GM21529 (cell line): Measurements from ENCODE around the gene HYLS1.
A peak's percentile ranks its signal among the peaks of the same experiment; 100 is the strongest.

Experiments
- ATAC-seq: cut with Tn5 transposase; IDR thresholded peaks from one replicate; pipeline ENCODE4 v1.9.1; 2021; ENCODE audit not compliant: unreplicated experiment

HYLS1 gene

DNA sequence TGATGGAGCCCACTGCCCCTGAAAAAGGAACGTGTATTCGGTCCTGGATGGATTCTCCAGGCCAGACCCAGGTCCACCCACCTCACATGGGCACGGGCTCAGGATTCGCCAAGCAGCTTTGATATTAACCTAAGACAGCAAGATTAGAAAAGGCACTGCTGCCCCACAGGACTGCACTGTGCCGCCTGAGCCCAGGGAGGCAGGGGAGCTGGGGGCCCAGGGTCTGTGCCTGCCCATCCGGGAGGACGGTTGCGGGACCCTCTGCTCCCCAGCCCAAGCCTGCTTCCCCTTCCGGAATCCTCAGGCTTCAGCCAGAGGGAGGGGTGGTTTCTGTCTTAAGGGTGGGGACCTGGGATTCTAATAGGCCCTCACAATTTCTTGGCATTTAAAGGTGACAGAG, 44.8 kb downstream of the HYLS1 start:
- no peak for ATAC-seq

DNA sequence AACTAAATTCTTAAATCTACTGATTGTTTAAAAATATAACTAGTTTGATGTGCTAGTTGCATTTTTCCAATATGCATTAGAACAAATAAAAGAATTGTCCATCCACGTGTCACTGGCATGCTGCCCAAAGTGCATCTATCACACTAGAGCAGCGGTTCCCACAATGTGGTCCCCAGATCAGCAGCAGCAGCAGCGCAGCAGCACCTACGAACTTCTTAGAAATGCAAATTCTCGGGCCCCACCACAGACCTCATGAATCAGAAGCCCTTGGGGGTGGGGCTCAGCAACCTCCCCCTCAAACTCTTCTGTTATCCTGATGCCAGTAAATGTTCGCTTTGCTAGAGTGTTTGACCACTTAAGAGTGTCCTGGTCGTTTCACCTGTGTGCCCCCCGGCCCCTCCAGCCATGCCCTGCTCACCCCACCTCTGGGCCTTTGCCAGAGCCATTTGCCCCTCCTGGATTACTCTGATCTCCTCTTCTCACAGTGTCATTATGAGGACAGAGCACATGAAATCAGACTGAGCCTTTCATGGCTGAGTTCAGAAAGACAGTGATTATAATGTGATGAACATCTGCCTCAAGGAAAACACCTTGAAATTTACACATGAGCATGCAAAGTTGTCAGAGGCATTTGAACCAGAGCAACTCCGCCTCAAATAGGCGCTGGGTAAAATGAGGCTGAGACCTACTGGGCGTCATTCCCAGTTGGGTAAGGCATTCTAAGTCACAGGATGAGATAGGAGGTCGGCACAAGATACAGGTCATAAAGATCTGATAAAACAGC, 45.8 kb downstream of the HYLS1 start:
- ATAC-seq: no peak

DNA sequence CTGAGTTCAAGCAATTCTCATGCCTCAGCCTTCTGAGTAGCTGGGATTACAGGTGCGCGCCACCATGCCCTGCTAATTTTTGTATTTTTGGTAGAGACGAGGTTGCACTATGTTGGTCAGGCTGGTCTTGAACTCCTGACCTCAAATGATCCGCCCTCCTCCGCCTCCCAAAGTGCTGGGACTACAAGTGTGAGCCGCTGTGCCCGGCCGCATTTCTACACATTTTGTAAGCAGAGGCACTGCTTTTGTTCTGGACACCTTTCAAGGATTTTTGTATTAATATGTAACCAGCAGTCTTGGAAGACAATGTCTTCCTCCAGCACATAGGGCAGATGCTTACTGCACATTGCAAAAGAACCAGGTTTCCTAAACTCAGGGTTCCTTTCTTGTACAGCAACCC, 47.0 kb downstream of the HYLS1 start:
- no peak for ATAC-seq

DNA sequence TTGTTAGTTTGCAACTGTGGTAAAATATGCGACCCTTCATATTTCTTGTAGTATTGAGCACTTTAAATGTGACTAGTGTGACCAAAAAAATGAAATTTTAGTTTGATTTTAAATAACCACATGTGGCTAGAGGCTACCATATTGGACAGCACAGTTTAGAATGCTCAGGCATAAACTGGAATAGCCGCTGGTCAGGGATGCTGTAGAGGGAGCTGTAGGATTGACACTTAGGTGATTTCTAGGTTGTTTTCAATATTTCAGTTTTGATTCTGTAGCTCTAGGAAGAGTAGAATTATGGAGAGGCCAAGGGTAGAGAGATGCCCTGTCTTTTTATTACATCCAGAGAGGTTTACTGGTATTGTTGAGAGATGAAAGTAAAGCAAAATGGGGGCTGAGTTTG, 47.6 kb downstream of the HYLS1 start:
- no peak for ATAC-seq

DNA sequence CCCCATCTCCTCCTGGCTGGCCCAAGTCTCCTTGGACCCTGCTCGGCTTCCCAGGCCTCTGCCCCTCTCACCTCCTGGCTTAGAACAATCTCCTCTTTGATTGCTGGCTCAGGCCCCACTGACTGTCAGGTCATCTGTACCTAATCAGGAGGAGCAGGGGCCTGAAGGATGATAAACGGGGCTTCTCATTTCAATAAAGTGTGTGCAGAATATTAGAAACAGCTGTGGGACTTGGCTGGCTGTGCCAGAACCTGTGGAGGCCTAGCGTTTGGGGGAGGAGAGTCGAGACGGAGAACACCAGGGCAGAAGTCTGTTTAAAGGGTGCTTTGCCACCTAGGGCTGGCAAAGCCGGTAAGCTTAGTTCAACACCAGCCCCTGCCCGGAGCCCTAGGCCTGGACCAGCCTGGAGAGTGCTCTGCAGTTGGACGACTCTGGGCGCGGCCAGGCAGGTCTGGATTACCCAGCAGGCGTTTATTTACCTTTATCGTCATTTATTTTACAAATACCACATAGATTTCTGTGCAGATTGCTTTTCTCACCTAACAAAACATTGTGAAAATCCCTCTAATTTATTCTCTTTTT, 48.2 kb downstream of the HYLS1 start:
- no peak for ATAC-seq

DNA sequence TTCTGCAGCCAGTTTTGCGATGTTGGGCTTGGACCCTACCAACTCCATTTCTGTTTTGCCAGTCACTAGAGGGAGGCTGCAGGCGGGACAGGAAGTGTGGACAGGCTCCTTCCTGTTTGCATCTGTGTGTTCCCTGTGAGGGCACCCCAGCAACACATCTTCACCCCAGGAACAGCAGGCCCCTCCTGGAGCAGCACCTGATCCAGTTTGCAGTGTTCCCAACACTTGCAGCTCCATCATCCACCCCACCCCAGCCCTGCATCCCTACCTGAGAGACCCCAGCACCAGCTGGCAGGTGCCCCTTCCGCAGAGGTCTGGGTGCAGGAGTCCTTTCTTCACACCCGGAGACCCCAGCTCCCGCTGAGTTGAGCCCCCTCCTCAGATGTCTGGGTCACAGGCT, 51.0 kb downstream of the HYLS1 start:
- ATAC-seq: no peak

DNA sequence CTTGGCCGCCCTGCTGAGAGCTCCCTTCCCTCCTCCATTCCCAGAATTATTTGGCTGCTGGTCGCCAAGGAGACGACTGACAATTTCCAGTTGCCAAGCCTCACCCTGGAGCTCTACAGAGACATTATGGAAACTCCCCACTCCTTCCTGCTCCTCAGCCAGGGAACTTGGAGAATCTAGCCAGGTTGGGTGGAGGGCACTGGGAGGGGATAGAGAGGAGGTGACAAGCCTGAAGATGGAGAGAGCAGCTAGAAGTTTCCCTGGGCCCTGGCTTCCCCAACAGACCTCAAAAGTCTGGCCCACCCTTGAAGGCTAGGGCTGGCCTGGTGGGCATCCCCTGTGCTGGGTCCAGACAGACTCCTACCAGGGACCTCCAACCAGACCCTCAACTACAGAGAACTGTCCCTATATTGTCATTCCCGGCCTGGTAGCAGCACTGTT, 51.6 kb downstream of the HYLS1 start:
- no peak for ATAC-seq

DNA sequence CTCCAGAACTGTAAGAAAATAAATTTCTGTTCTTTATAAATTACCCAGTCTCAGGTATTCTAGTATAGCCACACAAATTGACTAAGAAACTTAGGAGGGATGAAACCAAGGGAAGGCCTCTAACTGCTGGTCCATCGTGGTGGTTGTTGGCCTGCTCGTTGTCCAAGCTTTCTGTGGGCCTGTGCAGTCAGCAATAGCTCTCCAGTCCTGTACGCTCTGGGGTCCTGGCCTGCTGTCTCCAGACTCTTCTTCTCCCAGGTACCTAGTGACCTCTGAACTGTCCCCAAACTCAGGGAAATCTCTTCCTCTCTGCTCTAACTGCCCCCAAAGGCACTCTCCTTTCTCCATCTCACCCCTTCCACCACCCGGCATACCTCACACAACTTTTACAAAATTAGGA, 52.7 kb downstream of the HYLS1 start:
- ATAC-seq: no peak

DNA sequence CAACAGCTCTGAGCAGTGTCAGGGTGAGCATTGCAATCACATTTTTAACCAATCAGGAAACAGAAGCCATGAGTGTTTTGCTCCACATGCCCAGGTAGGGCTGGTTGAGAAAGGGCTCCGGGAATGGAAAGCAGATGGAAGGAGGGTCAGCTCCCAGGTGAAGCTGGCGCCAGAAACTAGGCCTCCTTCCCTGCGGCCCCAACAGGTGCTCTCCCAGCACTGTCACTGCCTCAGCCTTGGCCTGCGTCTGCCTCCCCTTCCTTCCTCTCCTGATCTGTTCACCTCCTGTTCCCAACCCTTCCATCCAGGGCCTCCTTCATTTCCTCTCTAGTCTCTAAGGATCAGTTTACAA, 53.8 kb downstream of the HYLS1 start:
- ATAC-seq: no peak

DNA sequence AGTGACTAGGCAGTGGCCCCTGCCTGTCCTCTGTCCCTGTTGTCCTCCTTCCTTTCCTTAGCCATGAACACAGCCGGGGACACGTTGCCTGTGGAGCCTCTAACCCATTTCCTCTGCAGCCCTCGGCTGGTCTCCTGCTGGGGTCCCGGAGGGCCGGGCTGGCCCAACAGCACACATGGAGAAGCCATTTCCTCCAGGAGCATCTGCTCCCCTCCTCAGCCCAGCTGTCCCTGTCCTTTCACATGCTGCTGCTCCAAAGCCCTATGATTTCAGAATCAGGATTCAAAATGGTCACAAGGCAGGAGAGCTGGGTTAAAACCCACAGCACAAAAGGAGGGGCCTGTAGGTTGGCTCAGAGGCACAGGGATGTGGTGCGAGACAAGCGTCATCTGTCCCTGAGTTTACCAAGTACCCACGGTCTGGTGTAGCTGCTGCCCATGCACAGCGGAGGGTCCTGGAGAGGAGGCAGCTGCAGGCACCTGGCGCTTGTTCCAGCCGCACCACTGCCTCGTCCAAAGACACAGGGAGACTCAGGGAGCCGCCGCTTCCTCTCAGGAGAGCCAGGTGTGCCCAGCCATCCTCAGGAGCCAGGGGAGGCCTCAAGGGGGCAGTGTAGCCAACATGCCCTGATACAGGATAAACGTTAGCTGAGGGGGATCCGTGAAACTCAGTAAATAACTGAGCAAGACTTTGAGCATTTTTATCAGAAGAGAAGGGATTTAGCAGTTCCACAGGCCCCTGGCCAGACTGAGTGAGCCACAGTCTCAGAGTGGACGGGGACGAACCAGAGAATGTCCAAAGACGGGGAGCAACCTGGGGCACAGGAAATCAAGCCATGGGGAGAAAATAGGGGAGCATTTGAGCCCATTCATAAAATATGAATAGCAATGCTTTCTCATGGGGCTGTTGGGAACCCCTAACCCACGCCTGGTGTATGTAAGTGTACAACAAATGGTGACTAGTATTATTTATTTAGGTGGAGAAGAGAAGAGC, 54.4 kb downstream of the HYLS1 start:
- ATAC-seq: peak; percentile 71

DNA sequence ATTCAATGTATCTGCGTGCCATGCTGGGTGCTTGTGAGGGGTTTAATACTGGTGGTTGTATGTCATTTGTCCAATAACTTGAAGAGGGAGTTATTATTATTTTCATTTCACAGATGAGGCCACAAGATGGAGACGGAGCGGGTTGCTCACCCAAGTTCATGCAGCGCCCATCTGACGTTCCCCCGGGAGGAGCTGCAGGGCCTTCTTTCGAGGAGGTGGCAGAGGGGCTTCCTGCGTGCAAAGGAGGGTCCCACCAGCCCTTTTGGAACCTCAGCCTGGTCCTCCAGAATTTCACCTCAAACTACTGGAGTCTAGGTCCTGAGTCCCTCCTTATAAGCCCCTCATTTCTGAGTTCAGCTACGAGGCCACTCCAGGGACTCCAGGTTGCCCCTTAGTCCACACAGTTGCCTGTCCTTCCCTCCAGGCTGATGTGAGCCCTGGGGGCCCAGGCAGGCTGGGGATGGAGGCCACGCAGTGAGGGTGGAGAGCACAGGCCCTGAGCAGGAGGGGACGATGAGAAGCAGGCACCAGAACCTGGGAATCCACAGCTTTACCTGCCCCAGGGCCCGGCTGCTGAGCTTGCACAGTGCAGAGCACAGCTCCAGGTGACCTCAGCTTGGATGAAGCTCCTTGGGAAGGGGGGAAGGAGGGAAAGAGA, 55.4 kb downstream of the HYLS1 start:
- no peak for ATAC-seq

DNA sequence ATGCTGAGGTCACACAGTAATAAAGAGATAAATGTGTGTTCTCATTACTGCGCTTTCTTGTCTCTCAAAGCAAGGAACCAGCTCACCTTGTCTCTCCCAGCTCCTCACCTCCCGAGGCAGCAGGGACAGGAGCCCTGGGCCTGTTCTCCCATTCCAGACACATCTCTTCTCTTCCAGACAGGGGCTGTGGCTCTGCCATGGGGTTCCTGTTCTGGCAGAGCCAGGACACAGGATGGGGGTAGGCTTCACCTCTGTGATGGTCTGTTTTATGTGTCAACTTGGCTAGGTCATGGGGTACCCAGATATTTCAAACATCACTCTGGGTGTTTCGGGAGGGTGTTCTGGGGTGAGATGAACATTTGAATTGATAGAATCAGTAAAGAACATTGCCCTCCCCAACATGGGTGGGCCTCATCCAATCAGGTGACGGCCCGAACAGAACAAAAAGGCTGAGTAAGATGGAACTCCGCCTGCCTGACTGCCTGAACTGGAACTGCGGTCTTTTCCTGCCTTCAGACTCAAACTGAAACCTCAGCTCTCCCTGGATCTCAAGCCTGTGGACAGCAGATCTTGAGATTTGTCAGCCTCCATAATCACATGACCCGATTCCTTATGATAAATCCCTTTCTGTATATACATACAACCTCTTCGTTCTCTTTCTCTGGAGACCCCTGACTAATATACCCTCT, 56.3 kb downstream of the HYLS1 start:
- no peak for ATAC-seq

DNA sequence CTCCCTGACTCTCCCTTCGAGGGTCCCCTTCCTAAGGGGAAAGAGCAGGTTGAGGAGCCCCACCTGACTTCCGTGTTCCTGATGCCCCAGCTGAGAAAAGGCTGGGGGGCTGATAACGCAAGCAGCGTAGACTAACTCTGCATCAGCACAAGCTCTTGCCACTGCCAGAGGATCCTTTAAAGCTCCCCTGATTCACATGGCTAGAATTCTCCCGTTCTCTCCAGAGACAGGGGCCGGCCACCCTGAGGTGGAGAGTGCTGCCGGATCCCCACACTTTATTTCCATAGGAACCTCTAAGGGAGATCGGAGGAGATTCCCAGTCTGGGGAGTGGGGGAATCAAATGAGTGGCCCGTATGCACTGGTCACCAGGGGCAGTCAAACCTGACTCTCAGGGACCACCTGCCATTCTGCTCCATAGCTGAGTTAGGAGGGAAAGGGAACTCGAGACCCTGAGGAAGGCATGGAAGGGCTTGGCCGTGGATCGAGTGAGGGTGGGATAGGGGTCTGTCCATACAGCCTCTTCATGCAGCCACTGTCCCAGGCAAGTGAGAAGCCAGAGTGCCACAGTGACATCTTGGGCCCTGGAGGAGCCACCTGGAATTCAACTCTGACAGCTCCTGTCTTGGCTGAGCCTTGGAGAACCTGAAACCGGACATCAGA, 57.0 kb downstream of the HYLS1 start:
- no peak for ATAC-seq

DNA sequence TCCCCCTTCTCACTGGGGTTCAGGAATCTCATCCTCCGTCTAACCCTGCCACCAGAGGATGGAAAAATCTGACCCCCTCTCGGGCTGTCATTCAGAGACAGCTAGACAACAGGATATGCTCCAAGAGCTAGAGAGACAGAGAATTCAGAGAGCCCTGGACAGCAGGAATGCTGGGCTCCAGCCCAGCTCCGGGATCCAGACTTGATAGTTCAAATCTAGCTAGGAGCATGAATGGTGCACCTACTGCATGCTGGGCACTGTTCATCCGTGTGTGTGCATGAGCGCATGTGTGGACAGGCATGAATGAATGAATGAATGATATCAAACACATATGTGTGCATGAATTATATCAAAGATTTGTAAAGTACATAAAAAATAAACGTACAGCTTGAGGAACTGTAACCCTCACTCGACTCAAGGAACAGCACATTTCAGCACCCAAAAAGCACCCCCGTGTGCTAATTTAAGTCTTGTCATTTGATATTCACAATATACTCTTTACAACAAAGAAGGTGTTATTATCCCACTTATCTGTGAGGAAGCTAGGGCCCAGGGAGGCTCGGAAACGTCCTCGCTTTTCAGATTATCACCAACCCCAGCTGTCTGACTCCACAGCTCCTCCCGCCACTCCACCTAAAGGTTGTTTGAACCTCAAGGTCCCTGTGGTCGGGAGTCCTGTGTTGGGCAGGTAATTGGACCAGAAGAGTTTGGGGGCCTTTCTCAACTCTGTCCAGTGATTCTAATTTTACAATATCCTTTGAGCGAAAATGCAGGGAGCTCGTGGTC, 57.7 kb downstream of the HYLS1 start:
- no peak for ATAC-seq

DNA sequence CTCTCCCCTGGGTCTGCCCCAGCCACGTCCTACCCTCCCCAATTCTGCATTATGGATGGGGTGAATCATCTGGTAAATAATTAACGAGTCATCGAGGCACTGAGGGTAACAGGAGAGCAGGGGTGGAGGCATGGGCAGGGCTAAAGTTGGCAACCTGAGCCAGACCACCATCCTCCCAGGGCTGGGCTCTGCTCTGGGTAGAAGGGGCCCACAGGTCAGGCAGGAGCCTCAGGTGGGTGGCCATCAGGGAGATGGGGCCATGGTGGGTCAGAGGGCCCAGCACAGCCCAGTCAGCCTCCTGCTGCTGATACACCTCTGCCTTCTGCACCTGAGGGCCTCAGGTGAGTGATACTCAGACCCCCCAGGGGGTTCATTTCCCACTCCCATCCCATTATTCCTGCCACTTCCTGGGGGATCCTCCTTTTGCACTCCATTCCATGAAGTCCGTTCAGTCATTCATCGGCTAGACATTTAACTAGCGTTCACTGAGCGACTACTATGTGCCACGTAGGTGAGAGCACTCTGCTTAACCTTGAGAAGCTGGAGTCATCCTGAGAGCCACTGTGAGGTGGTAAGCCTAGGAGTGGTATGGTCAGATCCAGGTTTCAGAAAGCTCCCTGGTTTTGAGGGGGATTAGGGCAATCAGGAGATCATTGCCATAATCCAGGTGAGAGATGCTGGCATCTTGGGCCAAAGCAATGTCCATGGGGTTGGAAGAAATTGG, 58.5 kb downstream of the HYLS1 start, which contains the start of gene VSIG10L2:
TSS of gene VSIG10L2 (plus strand) at position 248 of the 724 bp plus-strand sequence. CDS start at position 260, 12 bp downstream.
- no peak for ATAC-seq

DNA sequence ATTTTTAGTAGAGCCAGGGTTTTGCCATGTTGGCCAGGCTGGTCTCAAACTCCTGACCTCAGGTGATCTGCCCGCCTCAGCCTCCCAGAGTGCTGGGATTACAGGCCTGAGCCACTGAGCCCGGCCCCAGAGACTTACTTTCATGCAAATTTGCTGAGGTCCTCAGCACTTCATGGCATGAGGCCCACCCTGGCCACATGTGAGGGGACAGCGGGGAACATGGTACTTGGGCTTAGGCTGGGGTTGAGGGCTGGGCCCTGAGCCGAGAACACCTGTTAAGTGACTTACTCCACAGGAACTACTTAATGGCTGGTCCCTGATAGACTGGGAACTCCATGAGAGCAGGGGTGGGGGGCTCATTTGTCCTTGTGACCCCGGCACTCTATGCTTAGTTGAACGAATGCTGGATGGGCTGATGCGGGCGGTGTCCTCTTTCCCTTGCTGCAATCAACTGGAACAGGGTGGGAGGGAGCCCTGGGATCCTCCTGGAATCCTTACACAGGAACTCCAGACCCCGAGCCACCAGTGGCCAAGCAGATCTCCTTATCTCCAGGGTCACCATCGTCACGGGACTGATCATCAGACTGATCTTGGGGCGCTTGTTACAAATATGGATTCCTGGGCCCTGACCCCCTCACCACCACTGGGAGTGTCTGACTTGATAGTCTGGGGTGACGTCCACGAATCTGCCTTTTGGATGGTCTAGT, 59.4 kb downstream of the HYLS1 start:
- ATAC-seq: no peak

DNA sequence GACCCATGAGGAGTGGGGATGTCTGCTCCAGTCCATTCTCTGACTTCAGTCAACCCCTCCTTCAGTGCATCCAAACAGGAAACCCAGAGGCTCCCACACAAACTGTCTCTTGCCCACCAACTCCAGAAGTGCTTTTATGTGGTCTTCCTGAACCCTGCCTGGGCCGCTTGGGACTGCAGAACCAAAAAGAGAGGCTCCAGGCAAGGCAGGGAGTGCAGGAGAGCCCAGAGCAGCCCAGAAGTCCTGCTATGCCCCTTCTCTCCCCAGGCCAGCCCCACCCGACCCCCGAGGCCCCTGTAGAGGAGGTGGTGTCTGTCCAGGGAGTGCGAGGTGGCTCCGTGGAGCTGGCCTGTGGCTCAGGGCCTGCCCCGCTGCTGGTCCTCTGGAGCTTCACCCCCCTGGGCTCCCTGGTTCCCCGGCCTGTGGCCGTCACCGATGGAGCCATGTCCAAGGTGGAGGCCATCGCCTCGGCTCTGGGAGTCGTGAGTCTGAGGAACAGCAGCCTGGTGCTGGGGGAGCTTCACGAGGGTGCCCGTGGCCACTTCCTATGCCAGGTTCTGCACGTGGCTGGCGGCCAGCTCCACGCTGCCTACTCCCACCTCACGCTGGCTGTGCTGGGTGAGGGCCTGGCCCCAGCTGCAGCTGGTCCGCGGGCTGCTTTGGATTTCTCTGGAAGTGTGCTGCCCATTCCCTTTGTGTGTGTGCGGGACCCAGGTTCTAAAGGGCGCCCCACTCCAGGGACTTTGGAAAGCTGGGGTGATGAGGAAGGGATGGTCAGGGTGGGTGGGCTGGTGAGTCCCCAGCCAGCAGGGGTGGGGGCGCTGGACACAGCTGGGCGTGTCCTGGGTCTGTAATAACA, 60.2 kb downstream of the HYLS1 start:
- ATAC-seq: no peak
